DND-41 (cell line): ENCODE measurements around the gene CCDC121.

Experiments
- EZH2 ChIP-seq: IDR thresholded peaks from 3 replicates; pipeline ENCODE4 v1.6.1; 2012; ENCODE audit warnings: borderline replicate concordance, low read depth, mild to moderate bottlenecking, moderate library complexity, low read length, inconsistent platforms; ENCODE audit not compliant: severe bottlenecking
- TF ChIP-seq, protein P1 (sequence below): IDR thresholded peaks from 2 replicates; pipeline ENCODE4 v1.5.1; 2012; ENCODE audit warnings: borderline replicate concordance, low read length, moderate library complexity, mild to moderate bottlenecking; ENCODE audit not compliant: poor library complexity, severe bottlenecking; ENCODE audit errors: extremely low read depth

DNA sequence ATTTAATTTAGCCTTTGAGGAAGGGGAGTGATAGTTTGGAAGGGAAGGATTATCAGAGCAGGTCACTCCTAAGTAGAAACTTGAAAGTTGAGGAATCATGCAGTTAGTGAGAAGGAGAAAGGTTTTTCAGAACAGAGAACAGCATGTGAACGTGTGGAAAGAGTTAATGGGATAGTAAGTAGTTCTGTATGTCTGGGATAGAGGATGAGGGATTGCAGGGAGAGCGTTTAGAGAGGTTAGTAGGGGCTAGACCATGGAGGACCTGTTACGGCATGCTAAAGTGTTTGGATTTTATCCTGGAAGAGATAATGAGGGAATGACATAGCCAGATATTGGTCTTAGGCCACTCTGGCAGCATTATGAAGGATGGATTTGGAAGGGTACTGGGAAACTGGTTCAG, 44.2 kb downstream of the CCDC121 start:
- TF ChIP-seq, protein P1, sequence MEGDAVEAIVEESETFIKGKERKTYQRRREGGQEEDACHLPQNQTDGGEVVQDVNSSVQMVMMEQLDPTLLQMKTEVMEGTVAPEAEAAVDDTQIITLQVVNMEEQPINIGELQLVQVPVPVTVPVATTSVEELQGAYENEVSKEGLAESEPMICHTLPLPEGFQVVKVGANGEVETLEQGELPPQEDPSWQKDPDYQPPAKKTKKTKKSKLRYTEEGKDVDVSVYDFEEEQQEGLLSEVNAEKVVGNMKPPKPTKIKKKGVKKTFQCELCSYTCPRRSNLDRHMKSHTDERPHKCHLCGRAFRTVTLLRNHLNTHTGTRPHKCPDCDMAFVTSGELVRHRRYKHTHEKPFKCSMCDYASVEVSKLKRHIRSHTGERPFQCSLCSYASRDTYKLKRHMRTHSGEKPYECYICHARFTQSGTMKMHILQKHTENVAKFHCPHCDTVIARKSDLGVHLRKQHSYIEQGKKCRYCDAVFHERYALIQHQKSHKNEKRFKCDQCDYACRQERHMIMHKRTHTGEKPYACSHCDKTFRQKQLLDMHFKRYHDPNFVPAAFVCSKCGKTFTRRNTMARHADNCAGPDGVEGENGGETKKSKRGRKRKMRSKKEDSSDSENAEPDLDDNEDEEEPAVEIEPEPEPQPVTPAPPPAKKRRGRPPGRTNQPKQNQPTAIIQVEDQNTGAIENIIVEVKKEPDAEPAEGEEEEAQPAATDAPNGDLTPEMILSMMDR: no peak
- TF ChIP-seq EZH2: no peak
